HL-60 (cell line): ENCODE results near the gene KIAA1549.

Source experiments
- CTCF ChIP-seq: IDR thresholded peaks from one replicate; pipeline ENCODE4 v1.5.1; 2011; ENCODE audit warnings: low read length, control low read depth, inconsistent platforms; ENCODE audit not compliant: insufficient read depth
- GABPA ChIP-seq: IDR thresholded peaks from 2 replicates; pipeline ENCODE4 v1.6.1; 2012; ENCODE audit warnings: low read depth
- POLR2AphosphoS5 ChIP-seq: IDR thresholded peaks from 2 replicates; pipeline ENCODE4 v1.6.1; 2012; ENCODE audit warnings: low read depth
- REST ChIP-seq: IDR thresholded peaks from 2 replicates; pipeline ENCODE4 v1.6.1; 2012; ENCODE audit warnings: low read depth; ENCODE audit not compliant: insufficient replicate concordance
- SPI1 ChIP-seq: IDR thresholded peaks from 2 replicates; pipeline ENCODE4 v1.6.1; 2012; ENCODE audit warnings: low read depth, mild to moderate bottlenecking, borderline replicate concordance

- no peak for TF ChIP-seq CTCF
- TF ChIP-seq REST: no peak
- TF ChIP-seq POLR2AphosphoS5: no peak
- no peak for TF ChIP-seq GABPA
- TF ChIP-seq SPI1: no peak
Observed at GRCh38 chr7:138932870-138933269, 48.3 kb downstream of the KIAA1549 start.
